Cortex of kidney (tissue), 1 donor: Measurements from ENCODE around the gene NKAIN4.

Experiments
- DNase-seq: peaks from one replicate; lab custom pipeline; 2025; lab: John Stamatoyannopoulos, UW

NKAIN4 gene

DNA sequence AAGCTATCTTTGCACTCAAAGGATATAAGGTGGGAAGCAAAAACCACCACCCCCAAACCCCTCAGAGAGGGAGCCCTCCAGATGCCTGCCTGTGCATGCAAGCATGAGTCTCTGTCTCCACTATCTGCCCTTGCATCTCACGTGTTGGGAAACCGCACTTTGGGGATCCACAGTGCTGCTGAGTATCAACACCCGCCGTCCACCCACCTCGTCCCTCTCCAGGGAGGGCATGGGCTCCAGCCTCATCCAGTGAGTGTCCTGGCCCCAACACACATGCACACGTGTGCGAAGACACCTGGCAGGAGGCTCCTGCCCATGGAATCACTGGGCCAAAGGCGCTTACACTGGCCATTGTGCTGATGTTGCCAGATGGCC is 34.8 kb downstream of the NKAIN4 start:
- DNase-seq, result no peak

DNA sequence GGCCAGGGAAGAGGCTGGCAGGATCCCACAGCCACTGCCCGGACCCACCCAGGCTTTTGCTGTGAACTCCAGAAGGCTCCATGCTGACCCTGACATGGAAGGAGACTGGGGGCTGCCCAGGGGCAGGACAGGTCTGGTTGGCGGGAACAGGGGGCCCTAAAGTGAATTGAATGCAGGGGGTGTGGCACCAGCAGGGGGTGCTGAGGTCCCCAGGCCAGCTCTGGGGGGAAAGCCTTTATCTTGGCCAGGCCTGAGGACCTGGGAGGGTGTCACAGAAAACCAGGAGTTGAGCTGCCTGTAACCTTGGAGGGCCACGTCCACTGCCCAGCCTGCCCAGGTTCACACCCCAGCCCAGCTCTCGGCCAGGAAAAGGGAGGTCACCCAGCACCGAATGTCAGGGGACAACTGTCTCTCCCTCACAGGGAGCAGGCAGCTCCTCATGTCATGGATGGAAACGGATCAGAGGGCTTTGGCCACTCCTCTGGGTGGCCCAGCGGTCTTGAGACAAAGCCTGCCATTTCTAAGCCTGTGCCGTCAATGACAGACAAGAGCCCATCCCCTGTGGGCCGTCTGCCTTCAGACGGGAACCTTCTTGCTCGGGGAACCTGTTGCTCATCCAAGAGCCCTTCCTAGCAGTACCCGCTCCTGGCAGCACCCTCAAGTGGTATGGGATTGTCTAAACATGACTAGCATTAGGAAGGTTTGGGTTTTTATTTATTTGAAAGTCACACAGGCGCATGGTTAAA is 35.4 kb downstream of the NKAIN4 start:
- DNase-seq, result no peak

- DNase-seq, result no peak
Measured at GRCh38 chr20:63217706-63218105, 36.6 kb downstream of the NKAIN4 start.

GRCh38 chr20:63216849-63217471 is 37.3 kb downstream of the NKAIN4 start:
- DNase-seq, result no peak

DNA sequence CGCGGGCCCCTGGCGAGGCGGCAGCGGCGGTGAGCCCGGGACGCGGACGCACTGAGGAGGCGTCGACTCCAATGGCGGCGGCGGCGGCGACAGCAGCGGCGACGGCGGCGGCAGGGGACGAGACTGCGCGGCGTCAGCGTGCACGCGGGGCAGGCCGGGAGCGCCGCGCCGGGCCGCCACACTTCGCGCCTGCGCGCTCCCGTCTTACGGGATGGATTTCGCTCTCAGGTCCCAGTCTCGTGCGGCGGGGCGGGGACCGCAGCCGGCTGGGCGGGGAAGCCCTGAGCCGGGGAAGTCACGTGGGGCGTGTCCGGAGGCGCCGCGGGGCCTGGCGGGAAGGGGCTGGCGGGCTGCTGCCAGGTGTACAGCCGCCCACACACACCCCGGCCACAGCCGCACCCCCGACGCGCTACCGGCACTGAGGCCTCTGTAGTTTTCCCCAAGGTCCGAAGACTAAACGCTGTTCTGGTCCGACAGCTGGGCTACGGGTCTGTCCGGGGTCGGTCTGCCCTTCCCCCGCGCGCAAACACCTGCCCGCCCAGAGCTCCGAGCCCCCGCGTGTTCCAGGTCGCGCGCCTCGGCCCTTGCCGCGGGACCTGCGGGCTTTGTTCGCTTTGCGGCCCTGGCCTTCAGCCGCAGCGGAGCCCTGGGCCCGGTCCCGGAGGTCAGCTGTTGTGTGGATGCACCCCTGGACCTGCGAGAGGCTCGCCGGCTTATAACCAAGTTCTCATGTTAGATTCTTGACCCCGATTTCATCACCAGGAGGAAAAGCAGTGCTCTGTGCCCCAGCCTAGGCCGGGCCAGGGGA is 38.0 kb downstream of the NKAIN4 start, which contains the start of gene YTHDF1:
Gene YTHDF1, minus strand, starts transcription at position 91 of the 808 bp plus-strand sequence. CDS start 239 bp downstream, outside the sequence.
- peak; percentile 55 for DNase-seq

DNA sequence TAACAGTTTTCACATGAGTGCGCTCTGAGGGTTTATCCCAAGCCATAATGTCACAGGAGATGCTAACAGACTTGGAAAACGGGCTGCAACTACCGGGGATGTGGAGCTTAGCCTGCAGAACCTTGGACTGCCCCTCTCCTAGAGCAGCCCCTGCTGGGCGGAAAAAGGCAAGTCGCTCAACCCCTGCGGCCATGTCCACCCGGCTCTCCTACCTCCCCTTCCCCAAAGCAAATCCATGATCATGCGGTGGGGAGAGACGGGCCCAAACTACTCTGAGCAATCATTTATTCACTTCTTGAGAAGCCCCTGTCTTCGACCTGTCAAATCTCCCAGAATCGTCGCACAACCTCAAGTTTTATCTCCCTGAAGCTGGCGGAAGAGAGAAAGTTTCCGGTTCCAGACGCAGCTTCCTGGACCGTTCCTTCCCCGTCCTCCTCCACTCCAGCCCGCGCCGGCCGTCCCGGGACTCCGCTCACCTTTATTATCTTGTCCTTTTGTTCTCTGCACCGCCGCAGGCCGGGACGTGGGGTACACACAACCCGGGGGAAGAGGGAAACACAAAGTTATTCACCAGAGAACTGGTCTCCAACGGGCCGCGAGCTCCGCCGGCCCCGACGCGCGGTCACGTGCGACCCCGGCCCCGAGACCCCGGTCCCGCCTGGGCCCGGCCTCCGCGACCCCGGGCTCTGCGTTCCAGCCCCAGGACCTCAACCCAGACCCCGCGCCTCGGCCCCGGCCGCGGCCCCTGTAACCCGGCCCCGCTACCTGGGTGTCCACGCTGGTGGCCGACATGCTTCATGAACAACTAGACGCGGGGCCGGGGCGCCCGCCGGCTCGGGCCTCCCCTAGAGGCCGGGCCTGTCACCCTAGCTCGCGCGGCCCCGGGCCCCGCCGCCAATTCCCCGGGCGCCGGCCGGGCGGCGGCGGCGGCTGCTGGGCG is 38.9 kb downstream of the NKAIN4 start:
- DNase-seq, result no peak

- DNase-seq, result no peak
Measured at GRCh38 chr20:63214514-63214913, 39.7 kb downstream of the NKAIN4 start.

DNA sequence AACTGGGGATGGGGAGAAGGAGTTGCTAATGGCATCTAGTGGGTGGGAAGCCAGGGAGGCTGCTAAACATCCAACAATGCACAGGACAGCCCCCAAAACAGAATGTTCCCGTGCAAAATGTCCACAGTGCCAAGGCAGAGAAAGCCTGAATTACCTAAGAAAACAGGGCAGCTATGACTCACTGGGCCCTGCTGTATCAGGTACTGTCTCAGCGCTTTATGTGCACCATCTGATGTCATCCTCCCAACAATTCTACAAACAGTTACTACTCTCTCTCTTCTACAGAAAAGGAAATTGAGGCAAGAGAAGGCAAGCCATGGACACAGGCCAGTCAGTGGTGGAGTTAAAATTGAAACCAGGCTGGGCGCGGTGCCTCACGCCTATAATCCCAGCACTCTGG is 41.5 kb downstream of the NKAIN4 start:
- DNase-seq, result no peak

- no peak for DNase-seq
Measured at GRCh38 chr20:63212393-63212730, 41.9 kb downstream of the NKAIN4 start.

DNA sequence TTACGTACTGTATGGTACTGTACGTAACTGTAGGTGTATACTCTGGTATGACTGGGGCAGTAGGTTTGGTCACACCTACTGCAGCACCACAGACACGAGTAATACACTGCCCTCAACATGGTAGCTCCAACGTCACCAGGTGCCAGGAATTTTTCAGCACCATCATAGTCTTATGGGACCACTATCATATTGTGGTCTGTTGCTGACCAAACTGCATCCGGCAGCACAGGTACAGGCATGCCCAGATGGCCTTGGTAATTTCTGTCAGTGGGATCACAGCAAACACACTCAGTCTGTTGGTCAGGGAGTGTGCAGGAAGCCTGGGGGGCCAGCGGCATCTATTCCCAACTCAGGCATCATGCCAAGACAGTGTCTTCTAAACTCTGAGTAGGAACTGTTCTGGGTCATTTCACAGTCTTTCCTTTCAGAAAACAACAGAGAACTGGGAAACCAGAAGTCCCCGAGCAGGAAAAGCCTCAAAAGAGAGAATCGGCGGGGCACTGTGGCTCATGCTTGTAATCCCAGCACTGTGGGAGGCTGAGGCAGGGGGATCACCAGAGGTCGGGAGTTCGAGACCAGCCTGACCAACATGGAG is 44.2 kb downstream of the NKAIN4 start:
- no peak for DNase-seq

GRCh38 chr20:63208346-63208909 is 45.8 kb downstream of the NKAIN4 start:
- no peak for DNase-seq

- no peak for DNase-seq
Measured at GRCh38 chr20:63206878-63207277, 47.4 kb downstream of the NKAIN4 start.

DNA sequence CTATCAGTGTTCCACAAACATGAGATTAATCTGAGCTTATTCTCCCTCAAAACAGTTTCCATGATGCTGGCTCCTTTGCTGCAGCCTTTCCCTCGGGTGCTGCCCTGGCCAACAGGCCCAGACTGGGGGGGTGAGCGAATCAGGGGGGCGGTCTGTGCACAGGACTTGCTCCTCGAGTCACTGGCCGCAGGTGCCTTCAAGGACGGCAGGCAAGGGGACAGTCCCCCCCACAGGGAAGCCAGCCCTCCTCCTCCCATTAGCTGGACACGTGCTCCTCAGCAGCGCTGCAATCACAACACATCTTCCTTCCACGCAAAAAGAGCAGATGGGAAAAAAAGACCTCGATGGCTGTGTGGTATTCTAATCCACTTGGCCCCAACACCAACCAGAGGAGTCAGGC is 48.4 kb downstream of the NKAIN4 start:
- DNase-seq, result no peak

- DNase-seq, result no peak
Measured at GRCh38 chr20:63204362-63204761, 49.9 kb downstream of the NKAIN4 start.

- no peak for DNase-seq
Measured at GRCh38 chr20:63202811-63203526, 51.3 kb downstream of the NKAIN4 start.

DNA sequence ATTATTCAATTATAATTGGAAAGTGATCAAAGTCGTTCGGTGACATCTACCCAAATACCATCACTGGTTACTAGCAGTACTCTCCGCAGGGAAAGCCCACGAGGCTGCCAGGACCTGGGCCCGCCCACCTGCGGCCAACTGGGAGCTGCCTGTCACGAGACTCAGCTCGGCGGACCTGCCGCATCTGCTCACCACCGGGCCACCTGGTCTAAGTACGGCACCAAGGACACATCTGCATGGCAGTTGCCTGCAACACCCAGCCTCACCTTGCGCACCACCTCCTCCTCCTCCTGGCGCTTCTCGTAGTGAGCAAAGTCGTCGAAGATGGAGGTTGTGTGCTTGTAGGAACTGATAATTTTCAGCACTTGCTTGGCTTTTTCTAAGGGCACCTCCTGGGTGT is 52.2 kb downstream of the NKAIN4 start:
- no peak for DNase-seq

DNA sequence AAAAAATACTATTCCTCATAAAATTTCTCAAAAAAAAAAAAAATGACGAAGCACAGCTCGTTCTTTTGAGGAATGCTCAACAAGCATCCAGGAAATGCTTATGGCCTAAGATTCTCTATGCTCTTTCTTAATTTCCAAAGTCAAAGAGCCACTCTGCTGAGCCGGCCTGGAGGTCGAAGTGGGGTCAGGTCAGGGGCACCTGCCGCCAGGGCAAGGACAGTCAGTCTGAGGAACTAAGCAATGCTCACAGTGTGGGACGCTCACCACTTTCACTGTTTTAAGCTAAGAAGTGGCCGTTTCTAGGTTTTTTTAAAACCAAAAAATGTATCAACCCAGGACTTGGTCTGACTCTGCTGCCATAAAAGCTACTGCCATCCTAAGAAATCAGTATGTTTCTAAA is 55.7 kb downstream of the NKAIN4 start:
- no peak for DNase-seq

- DNase-seq, result no peak
Measured at GRCh38 chr20:63196768-63197470, 57.3 kb downstream of the NKAIN4 start.

DNA sequence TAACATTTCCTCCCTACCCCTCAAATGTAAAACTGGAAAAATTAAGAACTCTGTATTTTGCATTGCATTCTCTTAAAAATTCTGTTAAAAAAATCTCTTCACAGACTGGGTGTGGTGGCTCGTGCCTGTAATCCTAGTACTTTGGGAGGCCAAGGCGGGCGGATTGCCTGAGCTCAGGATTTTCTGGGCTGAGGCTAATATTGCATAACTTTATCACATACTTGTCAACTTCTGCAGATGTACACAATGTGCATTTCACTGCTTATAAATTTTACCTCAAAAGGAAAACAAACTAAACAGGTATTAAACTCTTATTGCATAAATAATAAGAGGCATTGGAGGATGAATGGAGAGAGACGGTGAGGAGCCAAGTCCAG is 59.5 kb downstream of the NKAIN4 start:
- no peak for DNase-seq
